GM12801 (cell line): ENCODE measurements around the gene ADNP2.

Experiments used
- TF ChIP-seq, protein P1 (sequence below): IDR thresholded peaks from one replicate; pipeline ENCODE4 v1.5.1; 2011; ENCODE audit warnings: control low read depth; ENCODE audit not compliant: insufficient read length; ENCODE audit errors: extremely low read depth

ADNP2 gene

DNA sequence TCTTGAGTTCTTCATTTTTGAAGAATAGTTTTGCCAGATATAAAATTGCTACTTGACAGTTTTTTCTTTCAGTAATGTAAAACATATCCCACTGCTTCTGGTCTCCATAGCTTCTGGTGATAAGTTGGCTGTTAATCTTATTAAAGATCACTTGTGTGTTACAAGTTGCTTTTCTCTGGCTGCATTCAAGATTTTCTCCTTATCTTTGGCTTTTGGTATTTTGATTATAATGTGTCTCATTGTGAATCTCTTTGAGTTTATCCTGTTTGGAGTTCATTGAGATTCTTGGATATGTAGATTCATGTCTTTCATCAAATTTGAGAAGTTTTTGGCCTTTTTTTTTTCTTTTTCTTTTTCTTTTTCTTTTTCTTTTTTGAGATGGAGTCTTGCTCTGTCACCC, 20.2 kb upstream of the ADNP2 start:
- TF ChIP-seq, protein P1, sequence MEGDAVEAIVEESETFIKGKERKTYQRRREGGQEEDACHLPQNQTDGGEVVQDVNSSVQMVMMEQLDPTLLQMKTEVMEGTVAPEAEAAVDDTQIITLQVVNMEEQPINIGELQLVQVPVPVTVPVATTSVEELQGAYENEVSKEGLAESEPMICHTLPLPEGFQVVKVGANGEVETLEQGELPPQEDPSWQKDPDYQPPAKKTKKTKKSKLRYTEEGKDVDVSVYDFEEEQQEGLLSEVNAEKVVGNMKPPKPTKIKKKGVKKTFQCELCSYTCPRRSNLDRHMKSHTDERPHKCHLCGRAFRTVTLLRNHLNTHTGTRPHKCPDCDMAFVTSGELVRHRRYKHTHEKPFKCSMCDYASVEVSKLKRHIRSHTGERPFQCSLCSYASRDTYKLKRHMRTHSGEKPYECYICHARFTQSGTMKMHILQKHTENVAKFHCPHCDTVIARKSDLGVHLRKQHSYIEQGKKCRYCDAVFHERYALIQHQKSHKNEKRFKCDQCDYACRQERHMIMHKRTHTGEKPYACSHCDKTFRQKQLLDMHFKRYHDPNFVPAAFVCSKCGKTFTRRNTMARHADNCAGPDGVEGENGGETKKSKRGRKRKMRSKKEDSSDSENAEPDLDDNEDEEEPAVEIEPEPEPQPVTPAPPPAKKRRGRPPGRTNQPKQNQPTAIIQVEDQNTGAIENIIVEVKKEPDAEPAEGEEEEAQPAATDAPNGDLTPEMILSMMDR, result no peak

DNA sequence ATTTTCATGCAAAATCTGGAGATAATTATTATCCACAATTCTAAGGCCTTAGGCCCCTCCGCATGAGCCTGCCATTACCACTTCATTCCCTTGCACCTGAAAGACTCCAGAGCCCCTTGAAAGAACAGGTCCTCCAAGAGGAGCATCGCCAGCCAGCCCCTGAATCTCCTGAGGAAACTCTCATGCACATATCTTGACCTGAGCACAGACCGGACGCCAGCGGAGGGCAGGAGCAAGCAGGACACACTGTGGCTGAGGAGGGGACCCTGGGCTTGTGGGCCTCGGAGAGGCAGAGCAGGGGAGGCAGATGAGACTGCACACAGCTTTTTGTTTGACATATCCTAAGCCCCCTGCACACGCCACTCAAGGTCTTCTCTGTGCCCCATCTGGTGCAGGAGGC, 13.6 kb upstream of the ADNP2 start:
- TF ChIP-seq, protein P1, result no peak

- TF ChIP-seq, protein P1, result no peak
Measured at GRCh38 chr18:80096032-80096565, 13.0 kb upstream of the ADNP2 start.

DNA sequence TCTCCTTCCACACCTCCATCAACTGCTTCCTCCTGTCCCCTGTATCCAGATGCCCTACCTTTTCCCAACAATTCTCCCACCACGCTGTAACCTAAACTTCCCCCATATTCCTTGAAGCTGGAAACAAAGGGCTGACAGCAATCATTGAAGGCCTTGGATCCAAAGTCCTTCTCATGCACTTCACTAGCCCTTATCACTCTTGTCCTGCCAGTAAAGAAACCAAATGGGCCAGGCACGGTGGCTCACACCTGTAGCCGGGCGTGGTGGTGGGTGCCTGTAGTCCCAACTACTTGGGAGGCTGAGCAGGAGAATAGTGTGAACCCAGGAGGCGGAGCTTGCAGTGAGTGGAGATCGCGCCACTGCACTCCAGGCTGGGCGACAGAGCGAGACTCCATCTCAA, 11.9 kb upstream of the ADNP2 start:
- TF ChIP-seq, protein P1, result no peak

- TF ChIP-seq, protein P1, result no peak
Measured at GRCh38 chr18:80103231-80103630, 5.8 kb upstream of the ADNP2 start.

- TF ChIP-seq, protein P1, result no peak
Measured at GRCh38 chr18:80104364-80104779, 4.7 kb upstream of the ADNP2 start.

DNA sequence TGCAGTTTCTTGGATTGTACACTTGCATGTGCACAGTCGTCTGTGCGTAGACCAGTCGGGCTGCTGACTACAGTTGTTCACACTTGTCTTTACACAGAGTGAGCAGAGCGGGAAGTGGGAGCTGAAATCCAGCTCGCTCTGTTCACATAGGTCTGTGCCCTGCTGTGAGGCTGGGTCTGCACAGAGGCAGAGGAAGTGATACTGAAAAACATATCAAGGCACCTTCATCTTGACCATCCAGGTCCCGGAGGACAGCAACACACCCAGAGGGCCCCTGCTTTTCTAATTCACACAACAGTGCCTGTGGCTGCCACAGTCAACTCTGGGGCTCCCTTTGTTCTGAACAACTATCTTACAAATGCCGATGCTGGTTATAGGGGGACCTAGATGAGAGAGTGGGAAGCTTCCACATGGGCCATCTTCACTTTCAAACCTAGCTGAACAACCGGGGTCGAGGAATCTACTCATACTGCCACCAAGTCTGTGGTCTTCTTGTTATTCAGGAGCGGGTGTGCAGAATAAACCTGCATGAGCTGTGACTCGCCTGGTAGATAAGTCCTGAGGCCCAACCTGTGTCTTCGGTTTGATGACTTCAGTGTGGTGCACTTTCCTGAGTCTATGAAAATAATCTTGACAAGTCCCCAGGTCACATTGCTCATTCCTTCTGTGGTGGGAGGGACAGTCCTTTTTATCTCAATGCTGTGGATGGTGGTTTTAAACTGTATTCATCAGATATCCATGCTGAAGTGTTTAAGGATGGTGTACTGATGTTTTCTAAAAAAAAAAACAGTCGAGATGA, 3.5 kb upstream of the ADNP2 start:
- TF ChIP-seq, protein P1, result no peak
